Measurements from ENCODE around the gene WRAP73. TPM values are rescaled to one million over a fixed set of nuclear protein-coding genes. Genes with fewer than 3 reads are reported as not detected.

WRAP73 gene
- total RNA-seq, 1 donor from 2014 or later = 19.0 TPM

GRCh38 chr1:3687504-3687903 lies 37.6 kb upstream of the WRAP73 start:
- peaks cover 16% of the 10 kb centered on the region for H3K27me3 Mint-ChIP-seq (ENCODE audit: unreplicated experiment)
- H3K4me1 Mint-ChIP-seq (ENCODE audit: unreplicated experiment) = peaks cover 13% of the 10 kb centered on the region
- H3K4me3 Mint-ChIP-seq (ENCODE audit: unreplicated experiment) = no peak overlapping the region
- H3K9me3 Mint-ChIP-seq (ENCODE audit: unreplicated experiment) = no peaks in the 10 kb centered on the region
- DNase-seq (ENCODE audit: low spot score) = no peak
- TF ChIP-seq, protein P1, sequence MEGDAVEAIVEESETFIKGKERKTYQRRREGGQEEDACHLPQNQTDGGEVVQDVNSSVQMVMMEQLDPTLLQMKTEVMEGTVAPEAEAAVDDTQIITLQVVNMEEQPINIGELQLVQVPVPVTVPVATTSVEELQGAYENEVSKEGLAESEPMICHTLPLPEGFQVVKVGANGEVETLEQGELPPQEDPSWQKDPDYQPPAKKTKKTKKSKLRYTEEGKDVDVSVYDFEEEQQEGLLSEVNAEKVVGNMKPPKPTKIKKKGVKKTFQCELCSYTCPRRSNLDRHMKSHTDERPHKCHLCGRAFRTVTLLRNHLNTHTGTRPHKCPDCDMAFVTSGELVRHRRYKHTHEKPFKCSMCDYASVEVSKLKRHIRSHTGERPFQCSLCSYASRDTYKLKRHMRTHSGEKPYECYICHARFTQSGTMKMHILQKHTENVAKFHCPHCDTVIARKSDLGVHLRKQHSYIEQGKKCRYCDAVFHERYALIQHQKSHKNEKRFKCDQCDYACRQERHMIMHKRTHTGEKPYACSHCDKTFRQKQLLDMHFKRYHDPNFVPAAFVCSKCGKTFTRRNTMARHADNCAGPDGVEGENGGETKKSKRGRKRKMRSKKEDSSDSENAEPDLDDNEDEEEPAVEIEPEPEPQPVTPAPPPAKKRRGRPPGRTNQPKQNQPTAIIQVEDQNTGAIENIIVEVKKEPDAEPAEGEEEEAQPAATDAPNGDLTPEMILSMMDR (IDR thresholded peaks at IDR 0.05; ENCODE audit: unreplicated experiment) = no peak
- peaks cover 5% of the 10 kb centered on the region for H3K36me3 Mint-ChIP-seq (ENCODE audit: low read depth, unreplicated experiment)
- no peak overlapping the region for H3K27ac Mint-ChIP-seq (ENCODE audit: unreplicated experiment)

DNA sequence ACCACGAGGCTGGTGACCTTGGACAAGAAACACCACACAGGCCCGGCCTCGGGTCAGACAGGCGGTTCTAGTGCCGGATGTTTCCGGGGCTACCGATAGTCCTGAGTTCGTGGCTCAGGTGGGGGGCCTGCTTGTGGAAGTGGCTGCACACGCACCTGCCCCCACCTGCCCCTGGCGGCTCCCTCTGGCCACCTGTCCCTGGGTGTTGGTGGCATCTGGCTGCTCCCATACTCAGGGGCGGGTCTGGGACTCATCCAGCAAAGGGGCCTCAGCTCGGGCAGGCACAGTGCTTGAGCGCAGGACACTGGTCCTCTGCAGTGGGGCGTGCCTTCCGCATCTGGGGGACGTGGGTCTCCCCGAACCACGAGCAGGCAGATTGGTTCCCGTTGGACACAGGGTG lies 36.0 kb upstream of the WRAP73 start:
- peaks cover 5% of the 10 kb centered on the region for H3K36me3 Mint-ChIP-seq (ENCODE audit: low read depth, unreplicated experiment)
- H3K27me3 Mint-ChIP-seq (ENCODE audit: unreplicated experiment) = peaks cover 10% of the 10 kb centered on the region
- no peak overlapping the region for H3K4me3 Mint-ChIP-seq (ENCODE audit: unreplicated experiment)
- H3K27ac Mint-ChIP-seq (ENCODE audit: unreplicated experiment) = no peak overlapping the region
- H3K4me1 Mint-ChIP-seq (ENCODE audit: unreplicated experiment) = peaks cover 13% of the 10 kb centered on the region
- no peak for DNase-seq (ENCODE audit: low spot score)
- TF ChIP-seq, protein P1 (IDR thresholded peaks at IDR 0.05; ENCODE audit: unreplicated experiment) = no peak
- H3K9me3 Mint-ChIP-seq (ENCODE audit: unreplicated experiment) = no peaks in the 10 kb centered on the region

- no peak for DNase-seq (ENCODE audit: low spot score)
- Mint-ChIP-seq H3K36me3 (ENCODE audit: low read depth, unreplicated experiment) (peaks cover 5% of the 10 kb centered on the region), H3K27ac (ENCODE audit: unreplicated experiment) (no peak overlapping the region), H3K4me1 (ENCODE audit: unreplicated experiment) (peaks cover 13% of the 10 kb centered on the region), H3K4me3 (ENCODE audit: unreplicated experiment) (no peak overlapping the region), H3K27me3 (ENCODE audit: unreplicated experiment) (peaks cover 10% of the 10 kb centered on the region), H3K9me3 (ENCODE audit: unreplicated experiment) (no peaks in the 10 kb centered on the region)
- TF ChIP-seq, protein P1 (IDR thresholded peaks at IDR 0.05; ENCODE audit: unreplicated experiment) = no peak
These were observed 35.3 kb upstream of the WRAP73 start for GRCh38 chr1:3685222-3685621.

- TF ChIP-seq, protein P1 (IDR thresholded peaks at IDR 0.05; ENCODE audit: unreplicated experiment) = no peak
- peak; percentile 69 for DNase-seq (ENCODE audit: low spot score)
- Mint-ChIP-seq H3K4me3 (ENCODE audit: unreplicated experiment) (no peak overlapping the region), H3K27me3 (ENCODE audit: unreplicated experiment) (peaks cover 14% of the 10 kb centered on the region), H3K36me3 (ENCODE audit: low read depth, unreplicated experiment) (peaks cover 9% of the 10 kb centered on the region), H3K27ac (ENCODE audit: unreplicated experiment) (no peak overlapping the region), H3K9me3 (ENCODE audit: unreplicated experiment) (no peaks in the 10 kb centered on the region), H3K4me1 (ENCODE audit: unreplicated experiment) (peaks cover 10% of the 10 kb centered on the region)
These were observed 34.1 kb upstream of the WRAP73 start for GRCh38 chr1:3683992-3684391.

GRCh38 chr1:3683197-3683596 lies 33.3 kb upstream of the WRAP73 start:
- DNase-seq (ENCODE audit: low spot score) = no peak
- H3K4me1 Mint-ChIP-seq (ENCODE audit: unreplicated experiment) = peaks cover 8% of the 10 kb centered on the region
- peak overlapping the region; percentile 26 for H3K4me3 Mint-ChIP-seq (ENCODE audit: unreplicated experiment)
- TF ChIP-seq, protein P1 (IDR thresholded peaks at IDR 0.05; ENCODE audit: unreplicated experiment) = no peak
- H3K36me3 Mint-ChIP-seq (ENCODE audit: low read depth, unreplicated experiment) = peaks cover 9% of the 10 kb centered on the region
- H3K27me3 Mint-ChIP-seq (ENCODE audit: unreplicated experiment) = peaks cover 14% of the 10 kb centered on the region
- no peaks in the 10 kb centered on the region for H3K9me3 Mint-ChIP-seq (ENCODE audit: unreplicated experiment)
- peak overlapping the region; percentile 11 for H3K27ac Mint-ChIP-seq (ENCODE audit: unreplicated experiment)

All from endothelial cell (in vitro differentiated cells).